Measurements from ENCODE around the gene CDC42BPG.

The CDC42BPG gene

GRCh38 chr11:64793271-64794160 lies 50.9 kb downstream of the CDC42BPG start:
- no peak for DNase-seq (ENCODE audit: low spot score)
- TF ChIP-seq, protein P1, sequence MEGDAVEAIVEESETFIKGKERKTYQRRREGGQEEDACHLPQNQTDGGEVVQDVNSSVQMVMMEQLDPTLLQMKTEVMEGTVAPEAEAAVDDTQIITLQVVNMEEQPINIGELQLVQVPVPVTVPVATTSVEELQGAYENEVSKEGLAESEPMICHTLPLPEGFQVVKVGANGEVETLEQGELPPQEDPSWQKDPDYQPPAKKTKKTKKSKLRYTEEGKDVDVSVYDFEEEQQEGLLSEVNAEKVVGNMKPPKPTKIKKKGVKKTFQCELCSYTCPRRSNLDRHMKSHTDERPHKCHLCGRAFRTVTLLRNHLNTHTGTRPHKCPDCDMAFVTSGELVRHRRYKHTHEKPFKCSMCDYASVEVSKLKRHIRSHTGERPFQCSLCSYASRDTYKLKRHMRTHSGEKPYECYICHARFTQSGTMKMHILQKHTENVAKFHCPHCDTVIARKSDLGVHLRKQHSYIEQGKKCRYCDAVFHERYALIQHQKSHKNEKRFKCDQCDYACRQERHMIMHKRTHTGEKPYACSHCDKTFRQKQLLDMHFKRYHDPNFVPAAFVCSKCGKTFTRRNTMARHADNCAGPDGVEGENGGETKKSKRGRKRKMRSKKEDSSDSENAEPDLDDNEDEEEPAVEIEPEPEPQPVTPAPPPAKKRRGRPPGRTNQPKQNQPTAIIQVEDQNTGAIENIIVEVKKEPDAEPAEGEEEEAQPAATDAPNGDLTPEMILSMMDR (conservative IDR thresholded peaks at IDR 0.05; ENCODE audit: low read depth), result no peak
- ChIA-PET POLR2A (ENCODE audit: low non-redundant PET) (interaction anchor here (0.5 kb wide), 1 partner anchor 89 kb away, joined by 4 read pairs; no protein-coding TSS in a partner anchor), CTCF (interaction anchor here (0.6 kb wide), 1 partner anchor 334 kb away, joined by 3 read pairs; no protein-coding TSS in a partner anchor)
- peak overlapping the region; percentile 17; the same call in 1 of the 2 replicates for H3K27ac ChIP-seq

GRCh38 chr11:64792482-64792881 lies 52.0 kb downstream of the CDC42BPG start:
- POLR2A ChIA-PET (ENCODE audit: low non-redundant PET), result interaction anchor here (0.5 kb wide), 1 partner anchor 90 kb away, joined by 4 read pairs; no protein-coding TSS in a partner anchor
- CTCF ChIA-PET, result no interaction called here
- TF ChIP-seq, protein P1 (conservative IDR thresholded peaks at IDR 0.05; ENCODE audit: low read depth), result no peak
- DNase-seq (ENCODE audit: low spot score), result no peak
- H3K27ac ChIP-seq, result no peak overlapping the region

- ChIA-PET CTCF (interaction anchor here (0.7 kb wide), 1 partner anchor 9 kb away, joined by 3 read pairs; no protein-coding TSS in a partner anchor), POLR2A (ENCODE audit: low non-redundant PET) (no interaction called here)
- no peak for DNase-seq (ENCODE audit: low spot score)
- peak overlapping the region; percentile 35 for H3K27ac ChIP-seq
- TF ChIP-seq, protein P1 (conservative IDR thresholded peaks at IDR 0.05; ENCODE audit: low read depth), result no peak
These were observed 52.6 kb downstream of the CDC42BPG start for GRCh38 chr11:64791781-64792291.

GRCh38 chr11:64790205-64791095 lies 54.0 kb downstream of the CDC42BPG start:
- CTCF ChIA-PET, result interaction anchor here (0.6 kb wide), 1 partner anchor 1840 kb away, joined by 3 read pairs; no protein-coding TSS in a partner anchor
- POLR2A ChIA-PET (ENCODE audit: low non-redundant PET), result no interaction called here

DNA sequence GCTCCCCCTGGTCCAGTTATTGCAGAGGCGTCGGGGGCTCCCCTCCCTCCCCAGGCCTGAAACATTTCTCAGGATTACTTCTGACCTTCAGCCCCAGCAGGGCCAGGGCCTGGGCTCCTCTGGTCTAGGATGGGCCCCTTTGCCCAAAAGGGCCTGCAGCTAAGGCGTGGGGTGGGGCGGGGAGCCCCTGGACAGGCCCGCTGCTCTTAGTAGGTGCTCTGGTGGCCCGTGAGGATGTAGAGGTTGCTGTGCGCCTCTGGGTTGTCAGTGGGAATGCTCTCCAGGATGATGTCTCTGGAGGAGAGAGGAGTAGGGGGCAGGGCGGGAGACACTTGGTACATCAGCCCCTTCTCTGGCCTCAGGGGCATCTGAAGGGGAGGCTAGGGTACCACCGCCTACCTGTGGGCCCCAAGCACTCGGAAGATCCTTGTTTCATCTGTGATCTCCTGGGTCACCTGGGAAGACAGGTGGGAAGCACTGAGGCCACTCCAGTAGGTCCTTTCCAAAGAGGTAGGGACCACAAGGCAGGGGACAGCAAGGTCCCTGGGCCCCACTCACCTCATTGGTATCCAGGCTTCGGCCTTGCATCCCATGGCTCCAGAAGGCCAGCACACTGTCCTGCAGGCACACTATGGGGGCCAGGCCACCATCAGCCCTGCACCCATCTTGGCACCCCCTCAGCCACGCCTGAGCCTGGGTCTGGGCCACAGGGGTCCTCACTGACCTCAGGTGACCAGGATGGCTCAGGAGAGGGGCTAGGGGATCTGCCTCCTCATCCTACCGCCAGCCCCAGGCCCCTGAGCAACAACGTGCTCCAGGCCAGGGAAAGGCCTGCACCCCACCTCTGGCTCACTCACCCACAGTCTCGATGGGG lies 54.9 kb downstream of the CDC42BPG start:
- TF ChIP-seq, protein P1 (conservative IDR thresholded peaks at IDR 0.05; ENCODE audit: low read depth), result no peak
- no peak for DNase-seq (ENCODE audit: low spot score)
- CTCF ChIA-PET, result interaction anchor here (0.6 kb wide), 1 partner anchor 1841 kb away, joined by 3 read pairs; no protein-coding TSS in a partner anchor
- POLR2A ChIA-PET (ENCODE audit: low non-redundant PET), result no interaction called here
- H3K27ac ChIP-seq, result peak overlapping the region; percentile 15

More at GRCh38 chr11:64790205-64791095, 54.0 kb downstream of the CDC42BPG start:
- no peak for DNase-seq (ENCODE audit: low spot score)
- TF ChIP-seq, protein P1 (conservative IDR thresholded peaks at IDR 0.05; ENCODE audit: low read depth), result no peak
- no peak overlapping the region for H3K27ac ChIP-seq
